Spleen (tissue), 7 donors: ENCODE results near the gene CCDC3.

ENCODE experiments used
- CTCF ChIP-seq, 11 experiments: fragments of 200-600 bp in 7 of 11; fragments of 450-650 bp in 4 of 11; sonication (generic) in 4 of 11; IDR thresholded peaks in 8 of 11; conservative IDR thresholded peaks in 3 of 11; 1 replicate in 7 of 11; 2 replicates in 4 of 11; pipeline versions ENCODE4 v1.4.0 to v1.8.0; 2016 to 2021; ENCODE audit warnings: antibody characterized with exemption in 11 of 11, inconsistent platforms in 4 of 11, mild to moderate bottlenecking in 1 of 11
- POLR2AphosphoS5 ChIP-seq, 3 donors: sonication (generic); formaldehyde crosslinking; IDR thresholded peaks; one replicate each; pipeline ENCODE4 v1.5.1; 2017; ENCODE audit warnings: antibody characterized with exemption in 3 of 3
- donor health status: DM: no; HTN: no; CAD: no; lungs with moderate emphysema.
- donor health status: DM: no; HTN: no; CAD: no.
- donor health status: DM: no; HTN: no; CAD: no.

- TF ChIP-seq CTCF (IDR thresholded peaks at IDR 0.05 in 8 of 11, conservative IDR thresholded peaks at IDR 0.05 in 3 of 11) (no peak), POLR2AphosphoS5 (IDR thresholded peaks at IDR 0.05) (no peak)
Measured at GRCh38 chr10:13026873-13027272, 25.4 kb upstream of the CCDC3 start.
